Left forelimb (tissue), 1 donor: Measurements from ENCODE around the gene NADSYN1.

Experiments used
- DNase-seq: peaks from one replicate; pipeline ENCODE4 v3.0.0-alpha.2; 2018; ENCODE audit warnings: low spot score

The NADSYN1 gene

GRCh38 chr11:71474141-71474770, 21.3 kb downstream of the NADSYN1 start:
- no peak for DNase-seq

DNA sequence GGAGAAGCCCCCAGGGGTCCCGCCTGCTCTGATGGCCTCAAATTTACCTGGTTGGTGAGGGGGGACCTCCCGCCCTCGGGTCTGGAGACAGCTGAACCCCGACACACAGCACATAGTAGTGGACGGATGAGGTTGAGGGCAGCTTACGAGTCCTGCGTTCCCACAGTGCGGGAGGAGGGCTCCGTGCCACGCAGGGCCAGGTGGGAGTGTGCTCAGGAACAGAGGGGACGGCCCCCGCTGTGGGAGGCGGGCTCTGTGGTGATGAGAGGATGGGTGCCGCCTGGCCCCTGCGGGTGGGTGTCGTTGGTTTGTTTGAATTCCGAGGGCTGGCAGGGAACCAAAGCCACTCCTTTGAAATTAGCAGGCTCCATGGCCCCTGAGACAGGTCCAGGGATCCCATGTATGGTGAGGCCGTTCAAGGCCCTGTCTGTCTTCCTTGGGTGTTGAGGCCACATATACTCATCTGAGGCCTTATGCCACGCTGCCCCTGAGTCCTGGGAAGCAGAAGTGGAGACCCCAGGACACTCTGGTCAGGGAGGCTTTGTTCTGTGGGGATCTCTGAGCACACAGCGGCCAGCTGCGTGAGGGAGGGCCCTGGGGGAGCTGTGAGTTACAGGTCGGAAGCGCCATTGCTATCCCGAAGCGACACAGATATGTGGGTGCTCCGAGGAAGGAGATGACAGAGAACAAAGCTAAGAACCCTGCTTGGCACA, 21.9 kb downstream of the NADSYN1 start:
- no peak for DNase-seq

DNA sequence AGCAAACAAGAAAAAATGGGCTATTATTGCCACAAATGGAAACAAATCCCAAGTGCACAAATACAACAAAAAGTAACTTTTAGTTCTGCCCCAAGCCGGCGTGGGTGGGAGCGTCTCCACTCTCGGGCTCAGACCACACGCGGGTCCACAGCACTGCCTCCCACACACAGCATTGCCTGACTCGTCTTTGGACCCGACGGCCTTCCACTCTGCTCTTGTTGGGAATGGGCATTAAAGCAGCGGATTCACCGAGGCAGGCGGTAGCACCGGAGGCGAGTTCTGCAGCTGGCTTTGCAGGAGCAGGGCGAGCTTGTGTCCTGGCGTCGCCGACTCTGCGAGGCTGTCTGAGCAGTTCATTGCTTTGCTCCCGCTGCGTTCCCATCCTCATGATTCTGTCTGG, 23.0 kb downstream of the NADSYN1 start:
- DNase-seq = no peak

GRCh38 chr11:71476926-71477640, 24.1 kb downstream of the NADSYN1 start:
- no peak for DNase-seq

DNA sequence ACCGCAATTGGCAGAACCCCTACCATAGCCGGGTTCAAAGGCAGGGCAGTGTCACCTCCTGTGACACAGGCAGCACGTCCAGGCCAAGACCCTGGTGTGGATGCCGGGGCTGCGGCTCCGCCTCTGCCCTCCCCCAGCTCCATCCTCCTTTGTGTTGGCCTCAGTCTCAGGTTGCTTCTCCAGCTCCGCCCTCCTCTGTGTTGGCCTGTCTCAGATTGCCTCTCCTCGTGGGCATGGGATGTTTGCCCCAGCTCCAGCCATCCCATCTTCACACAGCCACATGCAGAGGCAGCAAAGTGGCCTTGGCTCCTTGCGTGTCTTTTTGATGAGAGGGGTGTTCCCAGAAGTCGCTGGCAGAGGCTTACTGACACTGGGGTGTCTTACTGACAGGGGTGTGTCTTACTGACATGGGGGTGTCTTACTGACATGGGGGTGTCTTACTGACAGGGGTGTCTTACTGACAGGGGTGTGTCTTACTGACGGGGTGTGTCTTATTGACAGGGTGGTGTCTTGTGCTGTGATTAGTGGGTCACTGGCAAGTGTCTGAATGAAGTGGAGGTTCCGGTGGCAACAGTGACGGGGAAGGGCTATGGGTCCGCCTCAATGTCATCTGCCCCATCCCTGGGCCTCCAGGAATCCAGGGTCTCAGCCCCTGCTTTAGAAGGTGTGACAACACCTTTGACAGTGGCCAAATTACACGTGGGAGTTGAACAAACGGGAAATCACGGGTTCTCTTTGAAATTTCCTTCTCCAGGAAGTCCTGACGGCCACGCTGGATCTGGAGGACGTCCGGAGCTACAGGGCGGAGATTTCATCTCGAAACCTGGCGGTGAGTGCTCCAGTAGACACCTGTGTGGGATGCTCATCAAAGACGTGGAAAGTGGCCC, 24.9 kb downstream of the NADSYN1 start:
- DNase-seq = no peak

- DNase-seq = no peak
These were observed 25.5 kb downstream of the NADSYN1 start for GRCh38 chr11:71478528-71478840.

GRCh38 chr11:71481101-71481960, 28.3 kb downstream of the NADSYN1 start:
- DNase-seq = no peak

DNA sequence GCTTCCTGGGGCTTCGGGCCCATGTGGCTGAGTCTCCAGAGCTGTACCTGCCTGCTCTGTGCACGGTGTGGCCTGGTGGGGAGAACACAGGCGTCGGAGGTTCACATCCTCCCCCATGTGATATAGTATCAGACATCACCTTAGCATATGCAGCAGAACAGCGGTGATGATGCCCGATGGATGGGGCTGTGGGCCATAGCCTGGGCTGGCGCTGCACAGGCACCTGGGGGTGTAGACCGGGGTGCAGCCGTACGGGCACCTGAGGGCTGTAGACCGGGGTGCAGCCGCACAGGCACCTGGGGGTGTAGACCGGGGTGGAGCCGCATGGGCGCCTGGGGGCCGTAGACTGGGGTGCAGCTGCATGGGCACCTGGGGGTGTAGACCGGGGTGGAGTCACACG, 29.2 kb downstream of the NADSYN1 start:
- no peak for DNase-seq

DNA sequence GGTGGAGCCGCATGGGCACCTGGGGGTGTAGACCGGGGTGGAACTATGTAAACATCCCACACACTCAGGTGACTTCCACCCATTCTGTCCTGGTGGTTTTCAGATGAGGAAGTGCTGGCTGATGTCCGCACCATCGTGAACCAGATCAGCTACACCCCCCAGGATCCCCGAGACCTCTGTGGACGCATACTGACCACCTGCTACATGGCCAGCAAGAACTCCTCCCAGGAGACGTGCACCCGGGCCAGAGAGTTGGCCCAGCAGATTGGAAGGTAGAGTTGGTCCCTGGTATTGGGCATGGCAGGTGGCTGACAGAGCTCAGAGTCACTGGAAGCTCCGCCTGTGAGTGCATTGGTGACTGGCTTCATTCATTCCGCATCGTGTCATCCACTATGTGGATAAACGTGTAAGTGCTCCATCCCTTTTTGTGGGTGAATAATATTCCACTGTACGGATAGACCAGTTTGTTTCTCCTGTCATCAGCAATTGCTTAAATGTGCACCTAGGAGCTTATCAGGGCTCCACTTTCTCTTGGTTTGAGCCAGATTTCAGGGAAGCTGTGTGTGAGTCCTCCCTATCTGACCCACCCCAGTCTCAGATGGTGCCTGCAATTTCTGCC, 29.9 kb downstream of the NADSYN1 start:
- peak; percentile 37 for DNase-seq

- DNase-seq = peak; percentile 52
These were observed 30.7 kb downstream of the NADSYN1 start for GRCh38 chr11:71483692-71484091.

DNA sequence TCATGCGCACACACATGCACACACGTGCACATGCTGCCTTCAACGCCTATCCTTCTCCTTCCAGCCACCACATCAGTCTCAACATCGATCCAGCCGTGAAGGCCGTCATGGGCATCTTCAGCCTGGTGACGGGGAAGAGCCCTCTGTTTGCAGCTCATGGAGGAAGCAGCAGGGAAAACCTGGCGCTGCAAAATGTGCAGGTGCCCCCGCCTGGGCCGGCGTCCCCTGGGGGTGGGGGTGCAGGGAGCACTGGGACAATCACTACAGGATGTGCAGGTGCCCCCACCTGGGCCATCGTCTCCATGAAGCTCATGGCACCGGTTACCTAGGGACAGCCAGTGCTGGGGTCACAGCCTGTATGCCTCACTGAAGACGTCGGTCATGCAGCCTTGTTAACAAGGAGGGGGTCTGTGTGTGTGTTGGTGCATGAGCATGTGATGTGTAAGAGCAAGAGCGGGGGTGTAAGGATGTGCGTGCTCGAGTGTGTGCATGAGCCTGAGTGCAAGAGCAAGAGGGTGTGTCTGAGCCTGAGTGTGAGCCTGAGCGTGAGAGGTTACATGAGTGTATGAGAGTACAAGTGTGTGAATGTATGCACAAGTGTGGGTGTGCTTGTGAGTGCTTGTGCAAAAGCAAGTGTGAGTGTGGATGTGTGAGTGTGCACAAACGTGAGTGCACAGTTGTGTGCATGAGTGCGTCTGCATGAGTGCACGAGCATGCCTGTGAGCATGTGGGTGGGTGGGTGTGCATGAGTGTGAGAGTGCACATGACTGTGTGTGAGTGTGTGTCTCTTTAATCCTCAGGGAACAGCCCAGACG, 31.5 kb downstream of the NADSYN1 start:
- peak; percentile 64 for DNase-seq

GRCh38 chr11:71485063-71485399, 32.0 kb downstream of the NADSYN1 start:
- peak; percentile 44 for DNase-seq

- peak; percentile 47 for DNase-seq
These were observed 32.5 kb downstream of the NADSYN1 start for GRCh38 chr11:71485466-71485865.

DNA sequence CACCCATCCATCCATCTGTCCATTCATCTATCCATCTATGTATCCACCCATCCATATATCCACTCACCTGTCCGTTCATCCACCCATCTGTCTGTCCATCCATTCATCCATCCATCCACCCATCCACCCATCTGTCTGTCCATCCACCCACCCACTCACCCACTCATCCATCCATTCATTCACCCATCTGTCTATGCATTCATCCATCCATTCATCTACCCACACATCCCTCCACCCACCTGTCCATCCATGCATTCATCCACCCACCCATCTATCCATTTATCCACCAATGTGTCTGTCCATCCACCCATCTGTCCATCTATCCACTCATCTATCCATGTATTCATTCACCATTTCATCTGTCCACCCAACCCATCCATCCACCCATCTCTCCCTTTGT, 33.3 kb downstream of the NADSYN1 start:
- peak; percentile 3 for DNase-seq

DNA sequence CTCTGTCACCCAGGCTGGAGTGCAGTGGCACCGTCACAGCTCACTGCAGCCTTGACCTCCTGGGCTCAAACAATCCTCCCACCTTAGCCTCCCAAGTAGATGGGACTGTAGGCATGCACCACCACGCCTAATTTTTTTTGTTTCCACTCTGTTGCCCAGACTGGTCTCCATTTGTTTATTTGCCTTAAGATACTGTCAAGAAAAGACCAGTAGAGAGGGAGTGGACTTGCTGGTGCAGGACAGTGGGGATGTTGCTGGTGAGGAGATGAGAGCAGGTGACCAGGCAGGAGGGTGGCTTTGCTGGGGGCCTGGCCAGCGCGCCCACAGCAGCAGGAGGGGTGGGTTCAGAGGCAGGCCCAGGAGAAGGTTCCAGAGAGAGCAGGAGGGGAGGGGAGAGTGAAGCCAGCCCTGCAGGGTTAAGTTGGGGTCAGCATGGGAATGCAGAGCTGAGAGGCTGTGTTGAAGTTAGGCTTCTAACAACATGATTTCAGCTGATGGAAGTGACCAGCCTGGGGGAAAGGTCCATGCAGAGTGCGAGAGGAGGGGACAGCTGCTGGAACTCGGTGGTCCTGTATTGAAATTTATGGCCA, 35.8 kb downstream of the NADSYN1 start:
- peak; percentile 34 for DNase-seq

- DNase-seq = peak; percentile 38
These were observed 36.5 kb downstream of the NADSYN1 start for GRCh38 chr11:71489311-71490043.

DNA sequence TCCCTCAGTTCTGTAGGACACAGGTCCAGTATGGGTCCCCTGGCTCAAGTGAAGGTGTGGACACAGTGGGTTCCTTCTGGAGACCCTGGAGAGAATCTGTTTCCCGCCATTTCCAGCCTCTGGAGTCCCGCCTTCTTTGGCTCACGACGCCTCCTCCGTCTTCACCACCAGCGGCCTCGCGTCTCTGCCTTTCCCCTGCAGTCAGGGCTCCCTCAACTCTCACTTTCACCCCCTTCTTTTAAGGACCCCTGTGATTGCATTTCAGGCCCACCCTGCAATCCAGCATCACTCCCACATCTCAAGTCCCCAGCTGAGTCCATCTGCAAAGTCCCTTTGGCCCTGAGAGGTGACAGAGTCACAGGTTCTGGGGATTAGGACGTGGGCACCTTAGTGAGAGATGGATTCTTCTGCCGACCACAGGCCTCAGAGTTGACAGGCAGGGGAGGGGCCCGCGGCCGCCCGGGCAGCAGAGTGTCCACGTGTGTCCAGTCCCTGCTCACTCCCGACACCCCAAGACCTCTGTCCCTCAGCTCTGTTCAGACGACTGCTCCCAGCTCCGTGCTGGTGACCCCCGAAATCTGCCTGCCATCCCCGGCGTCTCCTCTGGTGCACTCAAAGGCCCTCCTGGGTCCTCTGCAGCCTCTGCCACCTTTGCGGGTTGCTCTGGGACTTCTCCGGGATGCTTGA, 37.2 kb downstream of the NADSYN1 start:
- peak; percentile 18 for DNase-seq

- peak; percentile 59 for DNase-seq
These were observed 37.9 kb downstream of the NADSYN1 start for GRCh38 chr11:71490731-71491390.
